Osteoblast (primary cell): ENCODE results near the gene NAPSA. TPM values are rescaled to one million over a fixed set of nuclear protein-coding genes. Genes with fewer than 3 reads are reported as not detected.
A peak's percentile ranks its signal among the peaks of the same experiment; 100 is the strongest.

ENCODE experiments used
- DNase-seq: peaks from one replicate; pipeline ENCODE4 v3.0.0; 2011; ENCODE audit warnings: low spot score, mixed read lengths; ENCODE audit not compliant: insufficient read length; ENCODE audit errors: missing footprints
- H2AFZ ChIP-seq: 2 replicates; pipeline ENCODE4 v1.6.0; 2011; ENCODE audit warnings: mild to moderate bottlenecking, low read length
- H3K27ac ChIP-seq: 2 replicates; pipeline ENCODE4 v1.5.1; 2011; ENCODE audit warnings: mild to moderate bottlenecking, low read depth, low read length, moderate library complexity
- H3K27me3 ChIP-seq: 2 replicates; pipeline ENCODE4 v1.6.0; 2012; ENCODE audit warnings: mild to moderate bottlenecking, control low read depth, inconsistent platforms, low read length, moderate library complexity; ENCODE audit not compliant: insufficient read depth
- H3K36me3 ChIP-seq: 2 replicates; pipeline ENCODE4 v1.5.1; 2011; ENCODE audit warnings: mild to moderate bottlenecking, low read length, control low read depth, moderate library complexity; ENCODE audit not compliant: insufficient read depth
- H3K4me1 ChIP-seq: 2 replicates; pipeline ENCODE4 v1.5.1; 2011; ENCODE audit warnings: mild to moderate bottlenecking, low read length, control low read depth, moderate library complexity; ENCODE audit not compliant: insufficient read depth
- H3K4me2 ChIP-seq: 2 replicates; pipeline ENCODE4 v1.6.0; 2011; ENCODE audit warnings: mild to moderate bottlenecking, low read length; ENCODE audit not compliant: insufficient read depth
- H3K4me3 ChIP-seq: fragments of 200-600 bp; sonication (generic); 3 replicates; pipeline ENCODE4 v1.5.1; 2012; ENCODE audit warnings: mild to moderate bottlenecking, low read length, inconsistent platforms; ENCODE audit not compliant: insufficient read depth
- H3K79me2 ChIP-seq: 2 replicates; pipeline ENCODE4 v1.6.0; 2012; ENCODE audit warnings: mild to moderate bottlenecking, low read length, control low read depth, inconsistent platforms; ENCODE audit not compliant: insufficient read depth
- H3K9me3 ChIP-seq: 2 replicates; pipeline ENCODE4 v1.5.1; 2011; ENCODE audit warnings: low read depth, low read length, control low read depth
- H4K20me1 ChIP-seq: 2 replicates; pipeline ENCODE4 v1.6.0; 2012; ENCODE audit warnings: mild to moderate bottlenecking, low read length, control low read depth; ENCODE audit not compliant: insufficient read depth
- CTCF ChIP-seq: IDR thresholded peaks from 2 replicates; pipeline ENCODE4 v1.5.1; 2011; ENCODE audit warnings: mild to moderate bottlenecking, low read depth, low read length, moderate library complexity; ENCODE audit errors: extremely low read depth
- total RNA-seq: library from RNA; depleted of rRNA; stranded (reverse); fragments of >200 nt; gene quantifications from 2 replicates; pipeline ENCODE4 v1.2.3, GENCODE V29; 2012

Gene NAPSA
- total RNA-seq, 1 donor, result under 0.01 TPM

DNA sequence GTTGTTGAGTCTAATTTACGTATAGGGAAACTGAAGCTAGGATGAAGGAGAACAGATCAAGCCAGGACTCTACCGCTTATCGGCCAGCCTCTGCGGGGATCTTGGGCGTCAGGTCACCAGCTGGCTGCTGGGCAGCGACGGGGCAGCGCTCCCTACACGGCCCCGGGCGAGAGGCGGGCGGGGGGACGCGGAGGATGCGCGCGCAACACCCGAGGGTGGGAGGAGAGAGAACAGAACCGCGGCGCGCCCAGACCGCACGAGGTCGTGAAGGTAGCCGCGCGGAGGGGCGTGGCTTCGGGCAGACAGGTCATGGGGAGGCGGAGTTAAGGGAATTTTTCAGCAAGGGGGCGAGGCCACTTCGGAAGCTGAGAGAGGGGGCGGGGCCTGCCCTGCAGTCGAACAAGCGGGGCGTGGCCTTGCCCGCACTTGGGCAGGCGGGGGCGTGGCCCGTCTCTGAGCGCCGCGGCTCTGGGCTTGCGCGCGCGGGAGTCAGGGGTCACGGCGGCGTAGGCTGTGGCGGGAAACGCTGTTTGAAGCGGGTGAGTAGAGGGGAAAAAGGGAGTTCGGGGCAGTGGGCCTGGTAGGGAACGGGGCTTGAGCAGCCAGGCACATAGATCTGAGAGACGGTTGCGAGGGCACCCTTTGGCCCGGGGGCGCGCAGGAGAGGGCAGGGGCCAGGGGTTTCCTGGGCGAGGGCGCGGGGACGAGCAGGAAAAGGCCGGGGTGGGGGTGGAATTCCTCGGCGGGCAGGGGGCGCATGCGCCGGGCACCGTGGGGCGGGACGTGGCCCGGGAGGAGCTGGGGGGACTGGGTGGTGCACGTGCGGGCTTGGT is 18.6 kb upstream of the NAPSA start, which contains the start of gene POLD1:
Gene POLD1, plus strand, starts transcription at position 496 of the 833 bp plus-strand sequence. CDS start 14,505 bp downstream, outside the sequence.
- peak within 1 kb of the TSS; percentile 88 for H3K4me3 ChIP-seq
- peaks cover 16% of the 10 kb centered on the region for H3K4me1 ChIP-seq
- H3K79me2 ChIP-seq, result peaks cover 22% of the 10 kb centered on the region
- H3K36me3 ChIP-seq, result peaks cover 33% of the 10 kb centered on the region
- no peak for TF ChIP-seq CTCF
- H3K9me3 ChIP-seq, result no peaks in the 10 kb centered on the region
- peak within 1 kb of the TSS; percentile 88 for H2AFZ ChIP-seq
- peak within 1 kb of the TSS; percentile 100 for H3K4me2 ChIP-seq
- H3K27ac ChIP-seq, result peak within 1 kb of the TSS; percentile 81
- no peaks in the 10 kb centered on the region for H3K27me3 ChIP-seq
- DNase-seq, result peak; percentile 100
- H4K20me1 ChIP-seq, result peaks cover 6% of the 10 kb centered on the region

- no peaks in the 10 kb centered on the region for H3K27me3 ChIP-seq
- H3K79me2 ChIP-seq, result peaks cover 24% of the 10 kb centered on the region
- peak overlapping the region; percentile 88 for H3K4me3 ChIP-seq
- H3K4me1 ChIP-seq, result peaks cover 16% of the 10 kb centered on the region
- H3K27ac ChIP-seq, result peak overlapping the region; percentile 33
- peak; percentile 37 for DNase-seq
- H3K36me3 ChIP-seq, result peaks cover 41% of the 10 kb centered on the region
- TF ChIP-seq CTCF, result no peak
- H3K4me2 ChIP-seq, result peak overlapping the region; percentile 100
- H2AFZ ChIP-seq, result peak overlapping the region; percentile 29
- H4K20me1 ChIP-seq, result peaks cover 6% of the 10 kb centered on the region
- no peaks in the 10 kb centered on the region for H3K9me3 ChIP-seq
Observed at GRCh38 chr19:50383001-50383851, 17.8 kb upstream of the NAPSA start.

DNA sequence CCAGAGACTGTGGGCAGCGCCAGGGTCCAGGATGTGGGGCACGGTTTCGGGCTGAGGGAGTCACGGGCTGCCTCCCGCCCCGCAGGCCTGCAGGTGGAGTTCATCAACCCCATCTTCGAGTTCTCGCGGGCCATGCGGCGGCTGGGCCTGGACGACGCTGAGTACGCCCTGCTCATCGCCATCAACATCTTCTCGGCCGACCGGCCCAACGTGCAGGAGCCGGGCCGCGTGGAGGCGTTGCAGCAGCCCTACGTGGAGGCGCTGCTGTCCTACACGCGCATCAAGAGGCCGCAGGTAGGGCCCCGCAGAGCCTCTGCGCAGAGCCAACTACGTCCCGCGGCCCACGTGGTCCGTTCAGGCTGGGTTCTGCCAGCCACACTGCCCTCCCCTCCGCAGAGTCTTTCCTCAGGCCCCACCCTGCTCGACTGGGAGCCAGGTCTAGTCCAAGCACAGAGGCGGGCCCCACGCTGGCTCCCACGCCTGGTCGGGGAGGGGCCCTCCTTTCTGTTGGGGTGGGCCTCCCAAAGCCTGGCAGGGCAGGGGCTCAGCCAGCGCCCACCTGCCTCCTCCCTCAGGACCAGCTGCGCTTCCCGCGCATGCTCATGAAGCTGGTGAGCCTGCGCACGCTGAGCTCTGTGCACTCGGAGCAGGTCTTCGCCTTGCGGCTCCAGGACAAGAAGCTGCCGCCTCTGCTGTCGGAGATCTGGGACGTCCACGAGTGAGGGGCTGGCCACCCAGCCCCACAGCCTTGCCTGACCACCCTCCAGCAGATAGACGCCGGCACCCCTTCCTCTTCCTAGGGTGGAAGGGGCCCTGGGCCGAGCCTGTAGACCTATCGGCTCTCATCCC is 16.7 kb upstream of the NAPSA start:
- H2AFZ ChIP-seq, result no peak overlapping the region
- H3K4me3 ChIP-seq, result no peak overlapping the region
- peaks cover 15% of the 10 kb centered on the region for H4K20me1 ChIP-seq
- no peak for TF ChIP-seq CTCF
- peaks cover 50% of the 10 kb centered on the region for H3K36me3 ChIP-seq
- H3K27me3 ChIP-seq, result no peaks in the 10 kb centered on the region
- H3K27ac ChIP-seq, result no peak overlapping the region
- no peaks in the 10 kb centered on the region for H3K9me3 ChIP-seq
- H3K4me1 ChIP-seq, result peaks cover 13% of the 10 kb centered on the region
- no peak overlapping the region for H3K4me2 ChIP-seq
- H3K79me2 ChIP-seq, result peaks cover 18% of the 10 kb centered on the region
- peak; percentile 64 for DNase-seq
